ENCODE results near the gene TENT5C. TPM values are rescaled to one million over a fixed set of nuclear protein-coding genes. Genes with fewer than 3 reads are reported as not detected.

TENT5C gene
- total and polyA plus RNA-seq, 10 of the 15 experiments (the other 5 are each of a cell fraction or from before 2014, with no cell fraction given) = 0.19 to 2.4 (median 0.78) TPM

DNA sequence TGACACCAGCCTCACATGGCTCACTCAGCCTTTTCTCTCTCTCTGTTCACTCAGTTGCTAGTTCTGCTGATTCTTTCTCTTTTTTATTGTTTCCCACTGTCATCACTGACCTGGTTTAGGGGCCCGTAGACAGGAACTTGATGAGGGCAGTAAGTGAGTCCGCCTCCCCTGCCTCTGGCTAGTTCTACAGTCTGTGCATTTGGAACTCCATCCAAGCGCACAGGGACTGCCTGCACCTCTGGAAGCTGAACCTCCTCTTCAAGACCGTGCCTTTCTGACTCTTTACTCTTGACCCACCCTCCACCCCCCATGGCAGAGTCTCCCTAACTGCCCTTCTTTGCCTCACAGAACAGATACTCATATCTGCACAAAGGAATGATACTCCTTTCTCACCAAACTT lies 4.2 kb downstream of the TENT5C start:
- in situ Hi-C loops (cut with MboI) = no loop called here
- ChIA-PET RAD21 (ENCODE audit: unreplicated experiment) (no interaction called here), CTCF (interaction anchor here (1.2 kb wide), 1 partner anchor 15 kb away, joined by 4 read pairs; no protein-coding TSS in a partner anchor), POLR2A (no interaction called here), SMC1A (ENCODE audit: uncharacterized antibody, unreplicated experiment) (interaction anchor here (1.5 kb wide), 1 partner anchor 9 kb away, joined by 4 read pairs; no protein-coding TSS in a partner anchor)
- Histone ChIP-seq H3K79me2 (ENCODE audit: control insufficient read depth, insufficient read depth, low read length) (no peaks in the 10 kb centered on the region), H3K9ac (ENCODE audit: control insufficient read depth, insufficient read depth, low read length) (no peak overlapping the region), H3K27ac (ENCODE audit: control insufficient read depth, insufficient read depth) (no peak overlapping the region), H3K4me3 (no peak overlapping the region), H2AFZ (ENCODE audit: control insufficient read depth, low read depth, low read length) (no peak overlapping the region), H3K9me3 (replicated peaks; ENCODE audit: control insufficient read depth, insufficient read depth, low read length) (no peaks in the 10 kb centered on the region), H3K27me3 (replicated peaks in 1 of 2; ENCODE audit: control insufficient read depth in 2 of 2, insufficient read depth in 2 of 2, low read length in 1 of 2) (peaks cover 4 to 6% of the 10 kb centered on the region in 2 experiments; a peak in 2 of 4 replicates), H3K4me2 (ENCODE audit: control insufficient read depth, insufficient read depth) (no peak overlapping the region), H3K36me3 (ENCODE audit: control insufficient read depth in 2 of 2, insufficient read depth in 2 of 2, low read length in 1 of 2) (no peaks in the 10 kb centered on the region), H4K20me1 (ENCODE audit: control insufficient read depth, insufficient read depth) (no peaks in the 10 kb centered on the region), H3K4me1 (ENCODE audit: control insufficient read depth, insufficient read depth, low read length) (peaks cover 11% of the 10 kb centered on the region)
- 43% methylated on average over 4 of the region's 4 CpGs for WGBS (ENCODE audit: insufficient coverage, insufficient replicate concordance, low lambda C conversion rate, missing lambda C conversion rate)
- no peak for DNase-seq (ENCODE audit: low read depth, low spot score)
- intact Hi-C loops (cut with micrococcal nuclease; ENCODE audit: unreplicated experiment) = no loop called here
- no TSS peak for BruUV-seq (replicated peaks)
- TF ChIP-seq HDAC6 (IDR thresholded peaks at IDR 0.05; ENCODE audit: unreplicated experiment) = no peak
- no peak for TF ChIP-seq RAD51 (IDR thresholded peaks at IDR 0.05)
- TF ChIP-seq, protein P1, sequence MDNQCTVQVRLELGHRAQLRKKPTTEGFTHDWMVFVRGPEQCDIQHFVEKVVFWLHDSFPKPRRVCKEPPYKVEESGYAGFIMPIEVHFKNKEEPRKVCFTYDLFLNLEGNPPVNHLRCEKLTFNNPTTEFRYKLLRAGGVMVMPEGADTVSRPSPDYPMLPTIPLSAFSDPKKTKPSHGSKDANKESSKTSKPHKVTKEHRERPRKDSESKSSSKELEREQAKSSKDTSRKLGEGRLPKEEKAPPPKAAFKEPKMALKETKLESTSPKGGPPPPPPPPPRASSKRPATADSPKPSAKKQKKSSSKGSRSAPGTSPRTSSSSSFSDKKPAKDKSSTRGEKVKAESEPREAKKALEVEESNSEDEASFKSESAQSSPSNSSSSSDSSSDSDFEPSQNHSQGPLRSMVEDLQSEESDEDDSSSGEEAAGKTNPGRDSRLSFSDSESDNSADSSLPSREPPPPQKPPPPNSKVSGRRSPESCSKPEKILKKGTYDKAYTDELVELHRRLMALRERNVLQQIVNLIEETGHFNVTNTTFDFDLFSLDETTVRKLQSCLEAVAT (IDR thresholded peaks at IDR 0.05) = no peak
- TF ChIP-seq ZNF24 (IDR thresholded peaks at IDR 0.05) = no peak
- TF ChIP-seq POLR2A (IDR thresholded peaks at IDR 0.05; ENCODE audit: low read depth, low read length) = no peak
- TF ChIP-seq SP1 (IDR thresholded peaks at IDR 0.05; ENCODE audit: low read depth, low read length) = no peak
- TF ChIP-seq ESRRA (IDR thresholded peaks at IDR 0.05; ENCODE audit: low read length) = no peak
- no peak for TF ChIP-seq TCF7 (IDR thresholded peaks at IDR 0.05; ENCODE audit: borderline replicate concordance)
- TF ChIP-seq JUNB (IDR thresholded peaks at IDR 0.05) = no peak
- TF ChIP-seq POLR2AphosphoS5 (IDR thresholded peaks at IDR 0.05; ENCODE audit: low read length) = no peak
- no peak for TF ChIP-seq NR2C2 (IDR thresholded peaks at IDR 0.05; ENCODE audit: borderline replicate concordance, control insufficient read depth, insufficient read length, low read depth)
- TF ChIP-seq, protein P2, sequence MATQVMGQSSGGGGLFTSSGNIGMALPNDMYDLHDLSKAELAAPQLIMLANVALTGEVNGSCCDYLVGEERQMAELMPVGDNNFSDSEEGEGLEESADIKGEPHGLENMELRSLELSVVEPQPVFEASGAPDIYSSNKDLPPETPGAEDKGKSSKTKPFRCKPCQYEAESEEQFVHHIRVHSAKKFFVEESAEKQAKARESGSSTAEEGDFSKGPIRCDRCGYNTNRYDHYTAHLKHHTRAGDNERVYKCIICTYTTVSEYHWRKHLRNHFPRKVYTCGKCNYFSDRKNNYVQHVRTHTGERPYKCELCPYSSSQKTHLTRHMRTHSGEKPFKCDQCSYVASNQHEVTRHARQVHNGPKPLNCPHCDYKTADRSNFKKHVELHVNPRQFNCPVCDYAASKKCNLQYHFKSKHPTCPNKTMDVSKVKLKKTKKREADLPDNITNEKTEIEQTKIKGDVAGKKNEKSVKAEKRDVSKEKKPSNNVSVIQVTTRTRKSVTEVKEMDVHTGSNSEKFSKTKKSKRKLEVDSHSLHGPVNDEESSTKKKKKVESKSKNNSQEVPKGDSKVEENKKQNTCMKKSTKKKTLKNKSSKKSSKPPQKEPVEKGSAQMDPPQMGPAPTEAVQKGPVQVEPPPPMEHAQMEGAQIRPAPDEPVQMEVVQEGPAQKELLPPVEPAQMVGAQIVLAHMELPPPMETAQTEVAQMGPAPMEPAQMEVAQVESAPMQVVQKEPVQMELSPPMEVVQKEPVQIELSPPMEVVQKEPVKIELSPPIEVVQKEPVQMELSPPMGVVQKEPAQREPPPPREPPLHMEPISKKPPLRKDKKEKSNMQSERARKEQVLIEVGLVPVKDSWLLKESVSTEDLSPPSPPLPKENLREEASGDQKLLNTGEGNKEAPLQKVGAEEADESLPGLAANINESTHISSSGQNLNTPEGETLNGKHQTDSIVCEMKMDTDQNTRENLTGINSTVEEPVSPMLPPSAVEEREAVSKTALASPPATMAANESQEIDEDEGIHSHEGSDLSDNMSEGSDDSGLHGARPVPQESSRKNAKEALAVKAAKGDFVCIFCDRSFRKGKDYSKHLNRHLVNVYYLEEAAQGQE (IDR thresholded peaks at IDR 0.05; ENCODE audit: low read depth, low read length) = no peak
- no peak for TF ChIP-seq NRF1 (conservative IDR thresholded peaks at IDR 0.05; ENCODE audit: low read depth, low read length)
- no peak for ATAC-seq
- no peak for FAIRE-seq

Measured in GM12878 (cell line).